Caco-2 (cell line): ENCODE results near the gene ATP6V1G3. TPM values are rescaled to one million over a fixed set of nuclear protein-coding genes. Genes with fewer than 3 reads are reported as not detected.

Experiments
- BruUV-seq: library from RNA; stranded (reverse); fragments of 400-500 nt; replicated peaks from 2 replicates; lab custom pipeline; 2021; lab: Mats Ljungman, UMichigan
- CTCF ChIA-PET: fragments of 300-600 bp; sonication (Branson Sonifier 250); formaldehyde crosslinking; loops from one replicate; lab custom pipeline; 2022; ENCODE audit warnings: antibody characterized with exemption; lab: Charles Lee
- POLR2A ChIA-PET: fragments of 300-600 bp; sonication (Branson Sonifier 250); formaldehyde crosslinking; loops from one replicate; lab custom pipeline; 2022; ENCODE audit warnings: antibody characterized with exemption; lab: Charles Lee
- DNase-seq, 2 experiments: peaks; one replicate each; pipeline versions ENCODE4 v3.0.0 to v3.0.0-alpha.2; 2020 to 2022
- H3K27me3 ChIP-seq: replicated peaks from 2 replicates; pipeline ENCODE4 v1.6.0; 2011; ENCODE audit warnings: low read length; ENCODE audit not compliant: control insufficient read depth, insufficient read depth
- H3K36me3 ChIP-seq: 2 replicates; pipeline ENCODE4 v1.5.1; 2011; ENCODE audit warnings: low read length; ENCODE audit not compliant: control insufficient read depth, insufficient read depth
- H3K4me1 ChIP-seq: fragments of 250-450 bp; sonication (Bioruptor Pico); 2 replicates; pipeline ENCODE4 v1.5.1; 2020; ENCODE audit warnings: mild to moderate bottlenecking
- H3K4me3 ChIP-seq: 2 replicates; pipeline ENCODE4 v1.5.1; 2011; ENCODE audit warnings: low read depth, mild to moderate bottlenecking, control low read depth, low read length
- H3K9me3 ChIP-seq: fragments of 250-450 bp; sonication (Bioruptor Pico); 2 replicates; pipeline ENCODE4 v1.5.1; 2020; ENCODE audit warnings: mild to moderate bottlenecking, moderate library complexity
- H3K27ac Mint-ChIP-seq: one replicate; pipeline ENCODE4 v1.8.0; 2022; ENCODE audit warnings: mixed read lengths; ENCODE audit not compliant: unreplicated experiment
- H3K27me3 Mint-ChIP-seq: one replicate; pipeline ENCODE4 v1.8.0; 2022; ENCODE audit warnings: mixed read lengths; ENCODE audit not compliant: insufficient read depth, unreplicated experiment
- H3K36me3 Mint-ChIP-seq: one replicate; pipeline ENCODE4 v1.8.0; 2022; ENCODE audit warnings: mild to moderate bottlenecking, mixed read lengths; ENCODE audit not compliant: insufficient read depth, unreplicated experiment
- H3K4me1 Mint-ChIP-seq: one replicate; pipeline ENCODE4 v1.8.0; 2022; ENCODE audit warnings: low read depth, mixed read lengths; ENCODE audit not compliant: unreplicated experiment
- H3K4me3 Mint-ChIP-seq: one replicate; pipeline ENCODE4 v1.8.0; 2022; ENCODE audit warnings: mild to moderate bottlenecking, moderate library complexity, mixed read lengths; ENCODE audit not compliant: unreplicated experiment
- H3K9me3 Mint-ChIP-seq: one replicate; pipeline ENCODE4 v1.8.0; 2022; ENCODE audit warnings: mixed read lengths; ENCODE audit not compliant: unreplicated experiment
- CTCF ChIP-seq, 2 experiments: fragments of 200-600 bp in 1 of 2; IDR thresholded peaks; 1 replicate in 1 of 2; 2 replicates in 1 of 2; pipeline versions ENCODE4 v1.5.1 to v1.8.0; 2011 to 2022; ENCODE audit warnings: antibody characterized with exemption in 1 of 2, control low read depth in 1 of 2, inconsistent platforms in 1 of 2, low read depth in 1 of 2, low read length in 1 of 2, mild to moderate bottlenecking in 1 of 2, moderate library complexity in 1 of 2; ENCODE audit not compliant: insufficient read depth in 1 of 2, severe bottlenecking in 1 of 2, unreplicated experiment in 1 of 2
- intact Hi-C: fragments of 100-400 bp; cut with micrococcal nuclease; formaldehyde crosslinking; loops from one replicate; pipeline ENCODE4 v1.10.0; 2022; ENCODE audit not compliant: unreplicated experiment
- total RNA-seq: library from RNA; stranded (reverse); gene quantifications from 2 replicates; pipeline ENCODE4 v1.2.3, GENCODE V29; 2022

ATP6V1G3 gene
- total RNA-seq, 1 experiment from 2014 or later: 4.7 TPM

DNA sequence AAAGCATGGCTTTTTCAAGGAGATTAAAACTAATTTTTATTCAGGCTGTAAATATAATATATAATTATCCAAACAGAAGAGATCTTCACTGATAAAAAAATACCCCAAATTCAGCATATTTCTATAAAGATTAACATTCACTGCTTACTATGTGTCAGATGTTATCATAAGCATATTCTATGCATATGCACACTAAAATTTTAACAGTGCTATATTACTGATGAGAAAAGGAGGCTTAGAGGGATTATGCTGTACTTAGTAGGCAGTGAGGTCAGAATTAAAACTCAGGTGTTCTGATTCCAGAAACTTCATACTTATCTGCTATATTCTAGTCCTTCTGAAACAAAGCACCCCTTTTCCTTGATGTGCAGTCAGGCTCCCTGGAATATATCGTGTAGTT lies 33.8 kb upstream of the ATP6V1G3 start:
- Histone ChIP-seq H3K36me3 (no peaks in the 10 kb centered on the region), H3K4me1 (no peaks in the 10 kb centered on the region), H3K9me3 (no peaks in the 10 kb centered on the region), H3K4me3 (no peak overlapping the region), H3K27me3 (no peaks in the 10 kb centered on the region)
- Mint-ChIP-seq H3K4me1 (peaks cover 6% of the 10 kb centered on the region), H3K36me3 (no peaks in the 10 kb centered on the region), H3K27me3 (no peaks in the 10 kb centered on the region), H3K27ac (no peak overlapping the region), H3K4me3 (no peak overlapping the region), H3K9me3 (no peaks in the 10 kb centered on the region)
- no peak for TF ChIP-seq CTCF (IDR thresholded peaks at IDR 0.05; ENCODE audit: insufficient read depth in 1 of 2, low read depth in 1 of 2, low read length in 1 of 2, severe bottlenecking in 1 of 2, unreplicated experiment in 1 of 2)
- no TSS peak for BruUV-seq
- DNase-seq: no peak
- CTCF ChIA-PET: no interaction called here
- intact Hi-C loops: no loop called here
- POLR2A ChIA-PET: no interaction called here

GRCh38 chr1:198564716-198565115 lies 24.2 kb upstream of the ATP6V1G3 start:
- TF ChIP-seq CTCF (IDR thresholded peaks at IDR 0.05; ENCODE audit: insufficient read depth in 1 of 2, low read depth in 1 of 2, low read length in 1 of 2, severe bottlenecking in 1 of 2, unreplicated experiment in 1 of 2): no peak
- BruUV-seq: no TSS peak
- Histone ChIP-seq H3K36me3 (no peaks in the 10 kb centered on the region), H3K4me1 (no peaks in the 10 kb centered on the region), H3K27me3 (no peaks in the 10 kb centered on the region), H3K9me3 (no peaks in the 10 kb centered on the region), H3K4me3 (no peak overlapping the region)
- Mint-ChIP-seq H3K27ac (no peak overlapping the region), H3K36me3 (no peaks in the 10 kb centered on the region), H3K4me3 (no peak overlapping the region), H3K9me3 (no peaks in the 10 kb centered on the region), H3K27me3 (no peaks in the 10 kb centered on the region), H3K4me1 (no peaks in the 10 kb centered on the region)
- POLR2A ChIA-PET: no interaction called here
- intact Hi-C loops: no loop called here
- CTCF ChIA-PET: no interaction called here
- no peak for DNase-seq

DNA sequence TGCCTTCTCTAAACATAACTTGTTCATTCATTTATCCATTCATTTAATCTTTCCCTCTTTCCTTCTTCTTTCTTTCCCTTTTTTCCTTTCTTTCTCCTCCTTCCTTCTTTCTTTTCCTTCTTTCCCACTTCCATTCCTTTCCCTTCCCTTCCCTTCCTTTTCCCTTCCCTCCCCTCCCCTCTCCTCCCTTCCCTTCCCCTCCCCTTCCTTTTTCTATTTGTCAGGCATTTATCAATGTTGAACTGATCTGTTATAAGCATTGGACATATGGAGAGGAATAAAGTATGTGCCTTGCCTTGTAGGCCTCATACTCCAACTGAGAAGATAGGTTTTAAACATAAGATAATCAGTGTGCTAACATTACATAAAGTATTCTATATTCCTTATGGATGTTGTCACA lies 23.7 kb upstream of the ATP6V1G3 start:
- no TSS peak for BruUV-seq
- H3K36me3 Mint-ChIP-seq: no peaks in the 10 kb centered on the region
- H3K27ac Mint-ChIP-seq: no peak overlapping the region
- H3K27me3 Mint-ChIP-seq: no peaks in the 10 kb centered on the region
- Histone ChIP-seq H3K27me3 (no peaks in the 10 kb centered on the region), H3K4me3 (no peak overlapping the region), H3K9me3 (no peaks in the 10 kb centered on the region), H3K4me1 (no peaks in the 10 kb centered on the region), H3K36me3 (no peaks in the 10 kb centered on the region)
- CTCF ChIA-PET: no interaction called here
- no peaks in the 10 kb centered on the region for H3K9me3 Mint-ChIP-seq
- intact Hi-C loops: no loop called here
- TF ChIP-seq CTCF (IDR thresholded peaks at IDR 0.05; ENCODE audit: insufficient read depth in 1 of 2, low read depth in 1 of 2, low read length in 1 of 2, severe bottlenecking in 1 of 2, unreplicated experiment in 1 of 2): no peak
- no peak for DNase-seq
- H3K4me1 Mint-ChIP-seq: no peaks in the 10 kb centered on the region
- POLR2A ChIA-PET: no interaction called here
- no peak overlapping the region for H3K4me3 Mint-ChIP-seq
